Activated CD4-positive, CD25-positive, alpha-beta regulatory T cell (primary cell): ENCODE results near the gene HSD17B8.
"Not testable (repeated sequence)": the region's sequence is repeated elsewhere in the genome, so short reads cannot be mapped to it uniquely, and the experiment has no call there.

Source experiments
- DNase-seq, 4 experiments: peaks; one replicate each; lab custom pipeline; 2025; lab: John Stamatoyannopoulos, UW

Gene HSD17B8

GRCh38 chr6:33206027-33206863 is 1.8 kb downstream of the HSD17B8 start:
- DNase-seq, result no peak

- DNase-seq, result no peak
These were observed 2.6 kb downstream of the HSD17B8 start for GRCh38 chr6:33206864-33207551.

DNA sequence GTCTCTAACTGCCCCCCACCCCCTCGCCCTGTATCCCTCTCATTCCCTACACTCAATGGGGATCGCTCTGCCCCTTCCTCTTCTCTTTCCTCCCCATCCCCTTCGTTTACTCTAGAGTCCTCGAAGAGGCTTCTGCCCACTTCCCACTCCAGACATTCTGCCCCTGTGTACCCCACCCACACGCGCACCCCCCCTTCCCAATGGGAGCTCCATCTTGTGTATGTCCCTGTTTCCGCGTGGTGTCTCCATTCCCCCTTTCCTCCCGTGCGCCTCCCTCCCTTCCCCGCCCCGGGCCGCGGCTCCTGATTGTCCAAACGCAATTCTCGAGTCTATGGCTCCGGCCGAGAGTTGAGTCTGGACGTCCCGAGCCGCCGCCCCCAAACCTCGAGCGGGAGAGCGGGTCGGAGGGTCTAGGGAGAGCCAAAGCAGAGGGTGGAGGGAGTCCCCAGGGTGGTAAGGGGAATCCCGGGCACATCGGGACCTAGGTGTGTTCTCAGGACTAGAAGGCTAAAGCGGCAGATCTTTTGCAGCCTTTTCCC is 3.2 kb downstream of the HSD17B8 start:
- no peak for DNase-seq

- DNase-seq, result peak; percentile 71 to 86 (median 80)
These were observed 3.9 kb downstream of the HSD17B8 start, which contains the start of gene RING1 for GRCh38 chr6:33208091-33208967. RING1 (plus strand) TSS chr6:33208500; CDS start chr6:33208823, 323 bp downstream.

DNA sequence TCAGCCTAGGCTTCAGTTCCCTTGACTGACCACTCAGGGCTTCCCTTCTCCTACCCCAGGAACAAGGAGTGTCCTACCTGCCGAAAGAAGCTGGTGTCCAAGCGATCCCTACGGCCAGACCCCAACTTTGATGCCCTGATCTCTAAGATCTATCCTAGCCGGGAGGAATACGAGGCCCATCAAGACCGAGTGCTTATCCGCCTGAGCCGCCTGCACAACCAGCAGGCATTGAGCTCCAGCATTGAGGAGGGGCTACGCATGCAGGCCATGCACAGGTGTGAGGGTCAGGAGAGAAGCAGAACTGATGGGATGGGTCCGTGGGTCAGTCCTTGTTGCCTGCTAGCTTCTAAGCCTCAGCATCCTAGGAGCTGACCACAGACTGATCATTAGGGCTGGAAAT is 5.4 kb downstream of the HSD17B8 start:
- DNase-seq, result no peak

- DNase-seq, result no peak
These were observed 6.7 kb downstream of the HSD17B8 start for GRCh38 chr6:33211136-33211535.

DNA sequence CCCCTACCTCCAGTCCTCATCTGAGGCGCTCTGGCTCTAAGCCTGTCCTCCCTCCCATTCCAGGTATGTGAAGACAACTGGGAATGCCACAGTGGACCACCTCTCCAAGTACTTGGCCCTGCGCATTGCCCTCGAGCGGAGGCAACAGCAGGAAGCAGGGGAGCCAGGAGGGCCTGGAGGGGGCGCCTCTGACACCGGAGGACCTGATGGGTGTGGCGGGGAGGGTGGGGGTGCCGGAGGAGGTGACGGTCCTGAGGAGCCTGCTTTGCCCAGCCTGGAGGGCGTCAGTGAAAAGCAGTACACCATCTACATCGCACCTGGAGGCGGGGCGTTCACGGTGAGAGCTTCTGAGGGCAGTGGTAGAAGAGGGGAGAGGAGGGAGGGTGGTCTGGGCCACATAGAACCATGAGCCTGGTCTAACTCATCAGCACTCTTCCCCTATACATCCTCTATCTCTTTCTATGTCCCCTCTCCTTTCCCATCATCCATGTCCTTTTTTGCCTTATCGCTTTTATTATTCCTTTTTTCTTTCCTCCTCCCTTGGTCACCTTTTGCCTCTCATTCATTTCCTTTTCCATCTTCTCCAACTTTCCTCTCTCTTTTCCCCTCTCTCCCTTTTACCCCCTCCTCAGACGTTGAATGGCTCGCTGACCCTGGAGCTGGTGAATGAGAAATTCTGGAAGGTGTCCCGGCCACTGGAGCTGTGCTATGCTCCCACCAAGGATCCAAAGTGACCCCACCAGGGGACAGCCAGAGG is 7.4 kb downstream of the HSD17B8 start:
- DNase-seq, result no peak

DNA sequence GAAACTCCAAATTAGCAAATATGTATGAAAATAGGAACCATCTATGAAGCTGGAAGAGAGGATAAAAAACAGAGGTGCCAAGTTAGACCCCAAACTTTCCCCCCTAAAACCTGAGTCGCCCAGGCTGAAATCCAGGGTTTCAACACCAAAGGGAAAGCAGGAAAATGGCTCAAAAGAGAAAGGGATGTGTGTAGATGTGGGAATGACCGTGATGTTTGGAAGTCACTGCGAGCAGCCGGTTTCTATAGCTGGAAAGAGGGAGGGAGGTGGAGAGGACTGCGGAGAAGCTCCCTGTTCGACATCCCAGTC is 8.4 kb downstream of the HSD17B8 start:
- DNase-seq, result no peak

GRCh38 chr6:33213166-33213988 is 8.9 kb downstream of the HSD17B8 start:
- DNase-seq, result no peak

DNA sequence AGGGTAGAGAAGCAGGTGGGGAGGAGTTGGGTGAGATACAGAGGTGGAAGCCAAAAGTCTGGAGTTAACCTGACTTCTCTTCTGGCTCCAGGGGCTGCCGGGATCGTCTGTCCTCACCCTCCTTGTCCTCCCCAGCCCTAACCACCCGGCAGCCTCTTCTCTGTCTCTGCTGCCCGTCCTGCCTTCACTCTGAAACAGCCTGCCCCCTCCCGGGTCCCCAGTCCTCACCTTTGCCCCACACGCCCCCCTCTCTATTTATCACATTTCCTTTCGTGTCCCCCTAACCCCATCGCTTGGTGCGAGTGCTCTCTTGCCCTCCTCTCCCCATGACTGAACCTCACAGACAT is 9.5 kb downstream of the HSD17B8 start:
- no peak for DNase-seq

DNA sequence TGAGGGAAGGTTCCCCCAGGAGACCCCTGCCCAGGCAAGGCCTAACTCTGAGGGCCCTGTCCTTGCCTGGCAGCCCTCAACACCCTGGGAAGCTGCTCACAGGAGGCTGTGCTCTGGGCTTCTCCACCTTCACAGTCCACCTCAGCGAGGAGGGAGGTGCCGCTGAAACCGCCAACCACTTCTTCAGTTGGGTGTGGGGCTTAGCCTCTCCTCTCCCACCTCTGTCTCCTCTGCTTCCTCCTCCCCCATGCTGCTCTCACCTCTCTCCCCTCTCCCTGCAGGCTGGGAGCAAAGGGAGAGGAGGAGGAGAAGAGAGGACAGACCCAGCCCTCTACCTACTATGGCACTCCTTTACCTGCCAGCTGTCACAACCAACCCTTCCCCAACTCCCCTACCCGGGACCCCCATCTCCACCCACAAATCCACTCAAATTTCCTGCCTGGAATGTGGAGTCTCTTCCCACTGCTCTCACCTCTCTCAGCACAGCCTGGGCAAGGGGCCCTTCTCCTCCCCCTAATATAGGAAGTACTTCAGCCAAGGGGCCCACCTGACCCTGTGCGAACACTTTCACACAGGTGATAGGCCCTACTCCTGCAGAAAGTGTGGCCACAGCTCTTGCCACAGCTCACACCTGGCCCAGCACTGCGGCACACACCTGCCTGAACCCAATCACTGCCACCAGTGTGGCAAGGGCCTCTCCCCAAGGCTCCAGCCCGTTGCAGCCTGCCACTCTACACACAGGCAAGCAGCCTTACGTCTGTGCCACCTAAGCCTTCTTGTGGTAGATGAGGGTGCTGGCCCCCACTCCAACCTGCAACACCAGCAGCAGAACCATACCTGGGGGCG is 11.0 kb downstream of the HSD17B8 start:
- DNase-seq, result no peak

DNA sequence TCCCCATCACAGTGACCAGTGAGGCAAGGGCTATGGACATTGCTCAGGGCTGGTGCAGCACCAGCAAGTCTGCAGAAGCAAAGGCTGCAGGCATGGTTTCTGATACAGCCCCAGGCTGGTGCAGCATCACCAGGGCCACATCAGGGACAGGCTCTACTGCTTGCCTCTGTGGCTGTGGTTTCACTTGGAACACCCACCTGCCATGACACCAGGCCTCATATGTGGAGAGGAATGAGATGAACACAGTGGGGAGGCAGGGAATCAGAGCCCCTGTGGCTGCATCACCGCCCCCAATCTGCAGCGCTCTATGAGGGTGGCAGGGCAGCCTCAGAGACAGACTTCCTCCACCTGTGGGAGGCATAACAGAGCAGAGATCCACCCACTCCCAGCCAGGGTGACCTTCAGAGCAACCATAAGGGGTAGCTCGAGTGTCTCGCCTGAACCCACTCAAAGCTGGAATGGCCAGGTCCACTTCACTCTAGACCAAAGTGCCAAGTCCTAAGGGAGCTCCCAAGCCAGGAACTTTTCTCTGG is 11.7 kb downstream of the HSD17B8 start:
- DNase-seq, result no peak

DNA sequence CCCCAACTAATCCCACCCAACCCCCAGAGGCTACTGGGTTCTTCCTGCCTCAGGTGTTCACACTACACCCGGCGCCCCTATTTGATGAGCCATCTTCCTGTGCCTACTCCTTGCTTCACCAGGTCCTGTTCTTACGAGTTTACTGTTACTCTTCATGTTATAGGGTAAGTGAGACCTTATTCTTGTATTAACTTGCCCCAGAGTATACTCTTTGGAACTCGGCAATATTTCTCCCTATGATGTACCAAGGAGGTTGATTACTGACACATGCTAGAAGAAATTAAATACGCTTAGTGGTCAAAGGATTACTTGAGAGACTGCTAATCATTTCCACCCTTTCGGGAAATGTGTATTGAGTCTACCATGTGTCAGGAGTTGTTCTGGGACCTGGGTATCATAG is 12.8 kb downstream of the HSD17B8 start:
- no peak for DNase-seq

DNA sequence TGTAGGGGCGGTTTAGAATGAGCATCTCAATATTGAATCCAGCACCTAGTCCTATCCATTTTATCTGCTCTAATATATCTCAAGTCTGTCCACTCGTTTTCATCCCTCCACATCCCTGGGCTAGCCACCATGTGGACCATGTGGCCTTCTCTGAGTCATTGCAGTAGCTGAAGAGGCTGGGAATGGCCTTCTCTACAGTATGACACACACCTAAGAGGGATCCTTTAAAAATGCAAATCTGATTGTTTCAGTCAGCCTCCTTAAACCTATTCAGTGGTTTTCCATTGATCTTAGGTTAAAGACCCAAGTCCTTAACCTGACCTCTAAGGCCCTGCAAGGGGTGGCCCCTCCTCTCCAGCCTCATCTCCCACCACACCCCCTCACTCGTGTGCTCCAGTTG is 13.2 kb downstream of the HSD17B8 start:
- DNase-seq, result no peak

DNA sequence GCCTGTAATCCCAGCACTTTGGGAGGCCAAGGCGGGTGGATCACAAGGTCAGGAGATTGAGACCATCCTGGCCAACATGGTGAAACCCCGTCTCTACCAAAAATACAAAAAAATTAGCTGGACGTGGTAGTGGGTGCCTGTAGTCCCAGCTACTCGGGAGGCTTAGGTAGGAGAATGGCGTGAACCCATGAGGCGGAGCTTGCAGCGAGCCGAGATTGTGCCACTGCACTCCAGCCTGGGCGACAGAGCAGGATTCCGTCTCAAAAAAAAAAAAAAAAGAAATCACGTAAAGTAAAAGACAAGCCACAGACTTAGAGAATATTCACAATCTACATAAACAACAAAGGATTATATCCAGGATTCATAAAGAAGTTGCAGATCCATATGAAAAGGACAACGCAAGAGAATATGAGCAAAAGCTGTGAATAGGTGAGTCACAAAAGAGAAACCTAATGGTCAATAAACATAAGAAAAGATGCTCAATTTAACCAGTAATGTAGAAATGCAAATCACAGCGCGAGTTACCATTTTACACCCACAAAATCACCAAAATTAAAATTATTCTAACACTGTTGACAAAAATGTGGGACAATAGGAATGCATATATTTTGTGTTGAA is 22.2 kb downstream of the HSD17B8 start:
- not testable (repeated sequence) for DNase-seq

DNA sequence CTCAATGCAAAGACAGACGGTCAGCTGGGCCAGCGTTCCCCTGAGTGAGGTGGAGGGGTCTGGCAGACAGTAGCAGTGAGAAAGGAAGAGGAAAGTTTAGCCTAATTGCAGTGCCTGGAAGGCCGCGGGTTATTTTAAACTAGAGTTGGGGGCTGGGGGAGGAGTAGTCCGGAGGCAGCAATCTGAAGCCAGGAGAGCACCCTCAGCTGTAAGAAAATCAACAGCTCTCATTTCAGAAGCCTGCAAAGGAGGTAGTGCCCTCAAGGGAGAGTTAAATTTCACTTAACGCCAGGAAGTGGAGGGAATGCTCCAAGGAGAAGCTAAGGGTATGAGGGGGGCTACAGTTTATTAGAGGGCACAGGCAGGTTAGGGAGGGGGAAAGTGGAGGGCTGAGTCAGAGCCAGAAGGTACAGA is 30.8 kb downstream of the HSD17B8 start:
- no peak for DNase-seq

DNA sequence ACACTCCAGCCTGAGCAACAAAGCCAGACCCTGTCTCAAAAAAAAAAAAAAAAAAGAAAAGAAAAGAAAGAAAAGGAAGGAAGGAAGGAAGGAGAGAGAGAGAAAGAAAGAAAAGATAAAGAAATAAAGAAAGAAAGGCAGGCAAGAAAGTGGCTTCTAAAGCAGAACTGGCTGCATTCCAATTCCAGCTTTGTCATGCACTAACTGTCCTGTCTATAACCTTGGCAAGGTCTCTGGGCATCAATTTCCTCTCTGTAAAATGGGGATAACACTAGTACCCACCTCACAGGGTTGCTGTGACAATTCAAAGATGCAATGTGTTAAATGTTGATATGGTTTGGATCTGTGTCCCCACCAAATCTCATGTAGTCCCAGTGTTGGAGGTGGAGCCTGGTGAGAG is 31.9 kb downstream of the HSD17B8 start:
- no peak for DNase-seq

DNA sequence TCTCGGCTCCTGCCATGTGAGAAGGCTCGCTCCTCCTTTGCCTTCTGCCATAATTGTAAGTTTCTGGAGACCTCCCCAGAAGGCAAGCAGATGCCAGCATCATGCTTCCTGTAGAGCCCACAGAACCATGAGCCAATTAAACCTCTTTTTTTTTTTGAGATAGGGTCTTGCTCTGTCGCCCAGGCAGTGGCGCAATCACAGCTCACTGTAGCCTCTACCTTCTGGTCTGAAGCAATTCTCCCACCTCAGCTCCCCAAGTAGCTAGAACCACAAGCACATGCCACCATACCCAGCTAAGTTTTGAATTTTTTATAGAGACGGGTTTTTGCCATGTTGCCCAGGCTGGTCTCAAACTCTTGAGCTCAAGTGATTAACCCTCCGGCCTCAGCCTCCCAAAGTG is 32.4 kb downstream of the HSD17B8 start:
- no peak for DNase-seq

DNA sequence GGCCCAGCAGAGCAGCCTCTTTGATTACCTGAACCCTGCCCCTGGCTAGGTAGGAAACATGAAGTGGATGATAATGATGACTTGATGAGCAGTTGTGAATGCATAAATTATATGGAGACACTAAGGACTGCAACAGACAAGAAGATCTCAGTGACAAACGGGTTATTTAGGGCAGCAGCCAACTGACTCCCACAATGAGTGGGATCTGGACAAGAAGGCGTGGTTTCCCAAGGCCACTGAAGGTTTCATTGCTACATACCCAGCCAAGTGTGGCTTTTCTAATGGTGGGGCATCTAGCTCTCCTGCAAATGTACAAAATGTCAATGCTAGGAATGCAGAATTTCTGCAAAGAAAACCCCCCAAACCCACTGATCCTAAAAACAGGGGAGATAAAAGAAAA is 33.3 kb downstream of the HSD17B8 start:
- no peak for DNase-seq
